Vagina (tissue), 2 donors: ENCODE measurements around the gene DIP2B.

Source experiments
- CTCF ChIP-seq, 3 experiments: fragments of 450-650 bp in 2 of 3; fragments of 200-600 bp in 1 of 3; sonication (generic) in 1 of 3; IDR thresholded peaks; one replicate each; pipeline ENCODE4 v1.5.1; 2017 to 2019; ENCODE audit warnings: antibody characterized with exemption in 3 of 3, mild to moderate bottlenecking in 2 of 3, moderate library complexity in 2 of 3
- POLR2A ChIP-seq, 2 donors: fragments of 450-650 bp; IDR thresholded peaks; one replicate each; pipeline ENCODE4 v1.6.1; 2017; ENCODE audit warnings: antibody characterized with exemption in 2 of 2, mild to moderate bottlenecking in 2 of 2, moderate library complexity in 2 of 2
- POLR2AphosphoS5 ChIP-seq, 2 donors: sonication (generic); formaldehyde crosslinking; IDR thresholded peaks; one replicate each; pipeline ENCODE4 v1.9.0; 2017; ENCODE audit warnings: antibody characterized with exemption in 2 of 2, mild to moderate bottlenecking in 2 of 2, low read depth in 1 of 2; ENCODE audit not compliant: insufficient read depth in 1 of 2

- no peak for TF ChIP-seq CTCF (IDR thresholded peaks at IDR 0.05)
- TF ChIP-seq POLR2AphosphoS5 (IDR thresholded peaks at IDR 0.05; ENCODE audit: insufficient read depth in 1 of 2, low read depth in 1 of 2), result no peak
- no peak for TF ChIP-seq POLR2A (IDR thresholded peaks at IDR 0.05)
Observed at GRCh38 chr12:50708631-50709030, 203.8 kb downstream of the DIP2B start.
